Hepatocyte (in vitro differentiated cells): ENCODE results near the gene TRIM36. TPM values are rescaled to one million over a fixed set of nuclear protein-coding genes. Genes with fewer than 3 reads are reported as not detected.

Source experiments
- DNase-seq: peaks from one replicate; pipeline ENCODE4 v3.0.0-alpha.2; 2016; ENCODE audit warnings: low spot score
- H2AFZ ChIP-seq: fragments of 200-600 bp; sonication (generic); 2 replicates; pipeline ENCODE4 v1.6.0; 2016; ENCODE audit warnings: antibody characterized with exemption, mild to moderate bottlenecking
- H3K27ac ChIP-seq: fragments of 200-600 bp; sonication (generic); 2 replicates; pipeline ENCODE4 v1.5.1; 2016; ENCODE audit warnings: mild to moderate bottlenecking
- H3K27me3 ChIP-seq: fragments of 200-600 bp; sonication (generic); 2 replicates; pipeline ENCODE4 v1.6.1; 2016
- H3K36me3 ChIP-seq: fragments of 200-600 bp; sonication (generic); replicated peaks from 2 replicates; pipeline ENCODE4 v1.5.1; 2016; ENCODE audit warnings: low read depth; ENCODE audit not compliant: insufficient read depth
- H3K4me1 ChIP-seq: fragments of 200-600 bp; sonication (generic); 2 replicates; pipeline ENCODE4 v1.5.1; 2016; ENCODE audit warnings: mild to moderate bottlenecking, moderate library complexity; ENCODE audit not compliant: insufficient read depth
- H3K4me2 ChIP-seq: fragments of 200-600 bp; sonication (generic); 2 replicates; pipeline ENCODE4 v1.6.0; 2016
- H3K4me3 ChIP-seq: fragments of 200-600 bp; sonication (generic); 2 replicates; pipeline ENCODE4 v1.5.1; 2016; ENCODE audit warnings: mild to moderate bottlenecking
- H3K79me2 ChIP-seq: fragments of 200-600 bp; sonication (generic); 2 replicates; pipeline ENCODE4 v1.6.0; 2017; ENCODE audit warnings: mild to moderate bottlenecking
- H3K9me2 ChIP-seq: fragments of 200-600 bp; sonication (generic); replicated peaks from 2 replicates; pipeline ENCODE4 v1.6.0; 2017; ENCODE audit warnings: mild to moderate bottlenecking; ENCODE audit not compliant: insufficient read depth
- H3K9me3 ChIP-seq: fragments of 200-600 bp; sonication (generic); 2 replicates; pipeline ENCODE4 v1.5.1; 2016; ENCODE audit warnings: low read depth, mild to moderate bottlenecking
- H4K20me1 ChIP-seq: fragments of 200-600 bp; sonication (generic); 2 replicates; pipeline ENCODE4 v1.6.0; 2016; ENCODE audit warnings: mild to moderate bottlenecking; ENCODE audit not compliant: insufficient read depth, poor library complexity, severe bottlenecking
- EZH2 ChIP-seq: fragments of 200-600 bp; sonication (generic); IDR thresholded peaks from 2 replicates; pipeline ENCODE4 v1.6.1; 2016; ENCODE audit warnings: antibody characterized with exemption, mild to moderate bottlenecking, borderline replicate concordance
- EZH2phosphoT487 ChIP-seq: fragments of 200-600 bp; sonication (generic); IDR thresholded peaks from one replicate; pipeline ENCODE4 v1.6.1; 2018; ENCODE audit warnings: antibody characterized with exemption, mild to moderate bottlenecking, low read depth, moderate library complexity; ENCODE audit not compliant: unreplicated experiment, severe bottlenecking
- WGBS: methylation state at CpG from one replicate; pipeline ENCODE4 v1.1.6; 2016; ENCODE audit warnings: low lambda C conversion rate; ENCODE audit errors: missing lambda C conversion rate; 5-methylcytosine and 5-hydroxymethylcytosine counted together
- polyA plus RNA-seq: library from polyadenylated mRNA; unstranded; fragments of >200 nt; fragmentation: Nextera tagmentation; extraction: Ambion mirVana; gene quantifications from 2 replicates; pipeline ENCODE4 v1.2.1, GENCODE V29; 2016
- total RNA-seq: library from RNA; depleted of rRNA; stranded (reverse); fragments of >200 nt; gene quantifications from 2 replicates; pipeline ENCODE4 v1.2.3, GENCODE V29; 2014
- TF ChIP-seq, protein P1 (sequence below): fragments of 200-600 bp; sonication (generic); IDR thresholded peaks from 2 replicates; pipeline ENCODE4 v1.5.1; 2016; ENCODE audit warnings: antibody characterized with exemption, mild to moderate bottlenecking; ENCODE audit not compliant: poor library complexity

The TRIM36 gene
- total and polyA plus RNA-seq, 2 experiments from 2014 or later = 1.3 to 3.1 TPM

DNA sequence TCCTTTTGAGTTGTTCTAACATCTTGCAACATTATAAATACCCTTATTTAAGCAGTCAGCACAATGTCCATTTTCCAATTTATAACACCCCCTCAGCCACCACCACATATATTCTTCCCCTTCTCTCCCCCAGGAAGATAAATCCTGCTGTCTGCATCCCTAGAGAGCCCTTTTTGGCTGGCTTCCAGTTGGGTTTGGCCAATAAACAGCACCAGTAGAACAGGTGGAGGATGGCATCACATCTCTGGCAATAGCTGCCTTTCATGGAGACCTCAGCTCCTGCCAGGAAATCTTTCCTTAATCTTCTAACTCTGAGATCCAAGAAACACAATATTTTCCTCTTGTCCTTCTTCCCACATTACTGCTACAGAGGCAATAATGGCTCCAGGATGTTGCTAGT, 53.7 kb downstream of the TRIM36 start:
- Histone ChIP-seq H3K4me2 (no peak overlapping the region), H4K20me1 (no peaks in the 10 kb centered on the region), H3K4me3 (no peak overlapping the region), H2AFZ (no peak overlapping the region), H3K79me2 (no peaks in the 10 kb centered on the region), H3K9me3 (no peaks in the 10 kb centered on the region), H3K9me2 (no peaks in the 10 kb centered on the region), H3K27ac (no peak overlapping the region), H3K36me3 (no peaks in the 10 kb centered on the region), H3K4me1 (no peaks in the 10 kb centered on the region), H3K27me3 (no peaks in the 10 kb centered on the region)
- TF ChIP-seq EZH2 (no peak), EZH2phosphoT487 (no peak)
- TF ChIP-seq, protein P1, sequence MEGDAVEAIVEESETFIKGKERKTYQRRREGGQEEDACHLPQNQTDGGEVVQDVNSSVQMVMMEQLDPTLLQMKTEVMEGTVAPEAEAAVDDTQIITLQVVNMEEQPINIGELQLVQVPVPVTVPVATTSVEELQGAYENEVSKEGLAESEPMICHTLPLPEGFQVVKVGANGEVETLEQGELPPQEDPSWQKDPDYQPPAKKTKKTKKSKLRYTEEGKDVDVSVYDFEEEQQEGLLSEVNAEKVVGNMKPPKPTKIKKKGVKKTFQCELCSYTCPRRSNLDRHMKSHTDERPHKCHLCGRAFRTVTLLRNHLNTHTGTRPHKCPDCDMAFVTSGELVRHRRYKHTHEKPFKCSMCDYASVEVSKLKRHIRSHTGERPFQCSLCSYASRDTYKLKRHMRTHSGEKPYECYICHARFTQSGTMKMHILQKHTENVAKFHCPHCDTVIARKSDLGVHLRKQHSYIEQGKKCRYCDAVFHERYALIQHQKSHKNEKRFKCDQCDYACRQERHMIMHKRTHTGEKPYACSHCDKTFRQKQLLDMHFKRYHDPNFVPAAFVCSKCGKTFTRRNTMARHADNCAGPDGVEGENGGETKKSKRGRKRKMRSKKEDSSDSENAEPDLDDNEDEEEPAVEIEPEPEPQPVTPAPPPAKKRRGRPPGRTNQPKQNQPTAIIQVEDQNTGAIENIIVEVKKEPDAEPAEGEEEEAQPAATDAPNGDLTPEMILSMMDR = no peak
- no peak for DNase-seq

DNA sequence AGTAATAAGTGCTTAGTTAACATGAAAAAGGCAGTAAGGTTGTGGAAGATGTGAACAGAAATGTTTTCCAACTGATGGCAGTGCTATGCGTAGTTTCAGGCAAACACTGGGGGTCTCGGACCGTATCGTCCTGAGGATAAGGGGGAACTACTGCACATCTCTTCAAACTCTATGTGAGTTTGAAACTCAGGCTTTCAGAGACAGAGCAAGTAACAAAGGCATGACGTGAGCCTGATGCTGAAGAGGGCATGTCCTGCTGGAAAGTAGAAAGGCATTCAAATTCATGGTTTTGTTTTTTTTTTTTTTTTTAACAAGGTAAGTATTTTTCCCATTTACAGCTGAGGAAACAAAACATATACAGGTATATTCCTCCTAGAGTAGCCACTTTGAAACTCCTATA, 59.9 kb downstream of the TRIM36 start:
- Histone ChIP-seq H3K9me3 (no peaks in the 10 kb centered on the region), H3K27ac (no peak overlapping the region), H3K36me3 (no peaks in the 10 kb centered on the region), H3K79me2 (no peaks in the 10 kb centered on the region), H3K27me3 (no peaks in the 10 kb centered on the region), H3K4me3 (no peak overlapping the region), H3K4me2 (no peak overlapping the region), H3K4me1 (no peaks in the 10 kb centered on the region), H2AFZ (no peak overlapping the region), H3K9me2 (no peaks in the 10 kb centered on the region), H4K20me1 (no peaks in the 10 kb centered on the region)
- 74% methylated on average over 5 of the region's 5 CpGs for WGBS
- TF ChIP-seq EZH2phosphoT487 = no peak
- no peak for TF ChIP-seq EZH2
- TF ChIP-seq, protein P1 = no peak
- DNase-seq = no peak

DNA sequence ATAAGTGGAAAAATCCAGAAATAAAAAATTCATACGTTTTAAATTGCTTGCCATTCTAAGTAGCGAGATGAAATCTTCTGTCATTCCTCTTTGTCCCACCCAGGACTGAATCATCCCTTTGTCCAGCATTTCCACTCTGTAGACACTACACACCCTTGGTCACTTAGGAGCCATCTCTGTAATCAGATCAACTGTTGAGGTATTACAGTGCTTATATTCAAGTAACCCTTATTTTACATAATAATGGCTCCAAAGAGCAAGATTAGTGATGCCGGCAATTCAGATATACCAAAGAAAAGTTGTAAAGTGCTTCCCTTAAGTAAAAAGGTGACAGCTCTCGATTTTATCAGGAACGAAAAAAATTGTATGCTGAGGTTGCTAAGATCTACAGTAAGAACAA, 60.4 kb downstream of the TRIM36 start:
- no peak overlapping the region for H3K4me3 ChIP-seq
- no peaks in the 10 kb centered on the region for H3K79me2 ChIP-seq
- no peak for DNase-seq
- TF ChIP-seq, protein P1 = no peak
- TF ChIP-seq EZH2 = no peak
- no peak for TF ChIP-seq EZH2phosphoT487
- no peaks in the 10 kb centered on the region for H3K27me3 ChIP-seq
- H3K9me2 ChIP-seq = no peaks in the 10 kb centered on the region
- no peaks in the 10 kb centered on the region for H3K9me3 ChIP-seq
- no peaks in the 10 kb centered on the region for H3K4me1 ChIP-seq
- no peak overlapping the region for H2AFZ ChIP-seq
- H4K20me1 ChIP-seq = no peaks in the 10 kb centered on the region
- H3K4me2 ChIP-seq = no peak overlapping the region
- H3K36me3 ChIP-seq = no peaks in the 10 kb centered on the region
- 76% methylated on average over 5 of the region's 5 CpGs for WGBS
- no peak overlapping the region for H3K27ac ChIP-seq

DNA sequence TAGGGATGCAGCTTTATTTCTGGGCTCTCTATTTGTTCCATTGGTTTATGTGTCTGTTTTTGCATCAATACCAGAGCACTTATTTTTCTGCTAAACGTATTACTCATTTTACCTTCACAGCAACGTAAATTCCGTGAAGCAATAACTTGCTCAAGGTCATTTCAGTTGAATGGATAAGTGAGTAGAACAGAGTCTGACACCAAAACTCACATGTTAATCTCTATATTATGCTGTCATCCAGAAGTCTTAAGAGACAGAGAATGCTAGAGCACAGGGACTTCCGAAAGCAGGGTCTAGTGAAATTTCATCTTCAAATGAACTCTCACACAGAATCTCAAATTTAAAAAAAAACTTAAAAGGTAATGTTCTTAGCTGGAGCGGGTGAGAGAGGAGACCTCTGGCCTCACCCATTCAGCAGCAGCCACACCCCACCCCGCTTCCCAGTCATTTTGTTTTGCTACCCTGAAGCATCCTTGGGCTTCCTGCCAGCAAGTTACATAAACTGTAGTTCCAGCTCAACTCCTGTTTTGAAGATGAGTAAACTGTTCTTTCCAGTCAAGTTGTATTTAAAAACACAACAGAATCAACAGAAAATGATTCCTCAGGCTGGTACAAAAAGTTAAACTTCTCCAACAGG, 69.3 kb downstream of the TRIM36 start:
- 81% methylated on average over 6 of the region's 6 CpGs for WGBS
- Histone ChIP-seq H3K4me2 (no peak overlapping the region), H3K9me3 (no peaks in the 10 kb centered on the region), H3K79me2 (no peaks in the 10 kb centered on the region), H3K36me3 (no peaks in the 10 kb centered on the region), H3K4me1 (no peaks in the 10 kb centered on the region), H3K9me2 (no peaks in the 10 kb centered on the region), H3K27me3 (no peaks in the 10 kb centered on the region), H3K4me3 (no peak overlapping the region), H2AFZ (no peak overlapping the region), H4K20me1 (no peaks in the 10 kb centered on the region), H3K27ac (no peak overlapping the region)
- DNase-seq = peak; percentile 16
- TF ChIP-seq EZH2 (no peak), EZH2phosphoT487 (no peak)
- TF ChIP-seq, protein P1 = no peak
